ENCODE measurements around the gene IFT88.

- no peak for TF ChIP-seq CTCF (IDR thresholded peaks at IDR 0.05; ENCODE audit: insufficient read depth, low read length)
- no peak for TF ChIP-seq REST (IDR thresholded peaks at IDR 0.05; ENCODE audit: insufficient replicate concordance, low read depth)
- no peak for TF ChIP-seq POLR2AphosphoS5 (IDR thresholded peaks at IDR 0.05; ENCODE audit: low read depth)
- TF ChIP-seq GABPA (IDR thresholded peaks at IDR 0.05; ENCODE audit: low read depth) = no peak
- no peak for TF ChIP-seq SPI1 (IDR thresholded peaks at IDR 0.05; ENCODE audit: borderline replicate concordance, low read depth)
These were observed 134.5 kb downstream of the IFT88 start for GRCh38 chr13:20701461-20701860.

All from HL-60 (cell line).